22Rv1 (cell line): Measurements from ENCODE around the gene HS6ST2.

ENCODE experiments used
- H3K27ac ChIP-seq: fragments of 450-650 bp; 2 replicates; pipeline ENCODE4 v1.5.1; 2017
- CTCF ChIP-seq: fragments of 450-650 bp; IDR thresholded peaks from 2 replicates; pipeline ENCODE4 v1.5.1; 2017; ENCODE audit warnings: mild to moderate bottlenecking
- ZFX ChIP-seq: fragments of 450-650 bp; IDR thresholded peaks from 2 replicates; pipeline ENCODE4 v1.6.1; 2017; ENCODE audit warnings: antibody characterized with exemption, borderline replicate concordance

HS6ST2 gene

GRCh38 chrX:132676102-132676501 is 282.3 kb downstream of the HS6ST2 start:
- no peak overlapping the region for H3K27ac ChIP-seq
- no peak for TF ChIP-seq CTCF
- TF ChIP-seq ZFX = no peak

- no peak overlapping the region for H3K27ac ChIP-seq
- TF ChIP-seq ZFX = no peak
- no peak for TF ChIP-seq CTCF
Observed at GRCh38 chrX:132673331-132673730, 285.1 kb downstream of the HS6ST2 start.

- H3K27ac ChIP-seq = no peak overlapping the region
- no peak for TF ChIP-seq ZFX
- no peak for TF ChIP-seq CTCF
Observed at GRCh38 chrX:132671229-132671641, 287.2 kb downstream of the HS6ST2 start.

- H3K27ac ChIP-seq = no peak overlapping the region
- TF ChIP-seq ZFX (no peak), CTCF (no peak)
Observed at GRCh38 chrX:132669142-132669541, 289.3 kb downstream of the HS6ST2 start.

- H3K27ac ChIP-seq = no peak overlapping the region
- TF ChIP-seq CTCF (no peak), ZFX (no peak)
Observed at GRCh38 chrX:132668178-132668577, 290.3 kb downstream of the HS6ST2 start.

GRCh38 chrX:132665676-132666075 is 292.8 kb downstream of the HS6ST2 start:
- H3K27ac ChIP-seq = no peak overlapping the region
- TF ChIP-seq ZFX (no peak), CTCF (no peak)

GRCh38 chrX:132664273-132664672 is 294.2 kb downstream of the HS6ST2 start:
- no peak for TF ChIP-seq ZFX
- no peak for TF ChIP-seq CTCF
- no peak overlapping the region for H3K27ac ChIP-seq
